Loucy (cell line): ENCODE measurements around the gene KHK.
A peak's percentile ranks its signal among the peaks of the same experiment; 100 is the strongest.

ENCODE experiments used
- H2AFZ ChIP-seq: fragments of 200-600 bp; sonication (generic); 2 replicates; pipeline ENCODE4 v1.6.0; 2016; ENCODE audit warnings: antibody characterized with exemption, mild to moderate bottlenecking, low read length, moderate library complexity
- H3F3A ChIP-seq: fragments of 200-600 bp; 2 replicates; pipeline ENCODE4 v1.6.0; 2016; ENCODE audit warnings: antibody characterized with exemption, low read depth, mild to moderate bottlenecking
- H3K27me3 ChIP-seq: fragments of 200-600 bp; sonication (generic); 2 replicates; pipeline ENCODE4 v1.6.1; 2014; ENCODE audit warnings: low read length, mild to moderate bottlenecking; ENCODE audit not compliant: insufficient read depth, poor library complexity, severe bottlenecking
- H3K36me3 ChIP-seq: fragments of 200-600 bp; sonication (generic); 2 replicates; pipeline ENCODE4 v1.6.1; 2016; ENCODE audit warnings: low read length; ENCODE audit not compliant: insufficient read depth
- H3K4me1 ChIP-seq: fragments of 200-600 bp; sonication (generic); 2 replicates; pipeline ENCODE4 v1.5.1; 2014; ENCODE audit warnings: low read length, mild to moderate bottlenecking; ENCODE audit not compliant: insufficient read depth, poor library complexity, severe bottlenecking
- H3K4me2 ChIP-seq: fragments of 200-600 bp; sonication (generic); 2 replicates; pipeline ENCODE4 v1.6.0; 2014; ENCODE audit warnings: antibody characterized with exemption, low read length, low read depth, mild to moderate bottlenecking; ENCODE audit not compliant: poor library complexity, severe bottlenecking
- H3K4me3 ChIP-seq: fragments of 200-600 bp; sonication (generic); 2 replicates; pipeline ENCODE4 v1.5.1; 2014; ENCODE audit warnings: low read length, mild to moderate bottlenecking, mixed read lengths; ENCODE audit not compliant: poor library complexity, severe bottlenecking
- H3K79me2 ChIP-seq: fragments of 200-600 bp; sonication (generic); 2 replicates; pipeline ENCODE4 v1.6.1; 2014; ENCODE audit warnings: low read length; ENCODE audit not compliant: insufficient read depth
- H3K9ac ChIP-seq: fragments of 200-600 bp; sonication (generic); 2 replicates; pipeline ENCODE4 v1.6.0; 2014; ENCODE audit warnings: mild to moderate bottlenecking, low read depth, low read length, moderate library complexity; ENCODE audit not compliant: poor library complexity, severe bottlenecking
- H3K9me2 ChIP-seq: fragments of 200-600 bp; sonication (generic); replicated peaks from 2 replicates; pipeline ENCODE4 v1.6.1; 2016; ENCODE audit warnings: low read depth, low read length, mixed read lengths
- H3K9me3 ChIP-seq: fragments of 200-600 bp; sonication (generic); 2 replicates; pipeline ENCODE4 v1.6.1; 2014; ENCODE audit warnings: mild to moderate bottlenecking, antibody characterized with exemption, low read length, low read depth; ENCODE audit not compliant: insufficient read depth
- H4K20me1 ChIP-seq: fragments of 200-600 bp; sonication (generic); 2 replicates; pipeline ENCODE4 v1.6.0; 2014; ENCODE audit warnings: antibody characterized with exemption, low read length, mild to moderate bottlenecking; ENCODE audit not compliant: insufficient read depth, poor library complexity, severe bottlenecking
- EZH2phosphoT487 ChIP-seq: fragments of 200-600 bp; IDR thresholded peaks from 2 replicates; pipeline ENCODE4 v1.6.1; 2018; ENCODE audit warnings: antibody characterized with exemption, mild to moderate bottlenecking, moderate library complexity, borderline replicate concordance
- TF ChIP-seq, protein P1 (sequence below): fragments of 200-600 bp; sonication (generic); conservative IDR thresholded peaks from 2 replicates; pipeline ENCODE4 v1.5.1; 2014; ENCODE audit warnings: mild to moderate bottlenecking, antibody characterized with exemption, low read length

KHK gene

DNA sequence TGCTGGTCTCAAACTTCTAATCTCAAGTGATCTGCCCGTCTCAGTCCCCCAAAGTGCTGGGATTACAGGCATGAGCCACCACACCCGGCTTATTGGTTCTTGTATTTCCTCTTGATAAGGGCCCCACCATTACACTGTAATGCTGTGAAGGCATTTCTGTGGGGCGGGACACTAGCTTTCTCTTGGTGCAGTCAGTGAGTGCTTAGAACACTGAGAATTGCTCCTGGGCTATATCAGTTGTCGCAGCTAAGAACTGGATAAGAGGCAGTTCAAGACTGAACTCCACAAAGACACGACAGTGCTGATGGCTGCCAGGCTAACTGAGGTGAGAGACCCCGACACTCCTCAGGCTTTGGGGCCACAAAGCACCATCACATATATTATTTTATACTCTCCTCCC is 2.1 kb downstream of the KHK start:
- Histone ChIP-seq H3K9me2 (no peaks in the 10 kb centered on the region), H3F3A (no peaks in the 10 kb centered on the region), H3K4me1 (peaks cover 35% of the 10 kb centered on the region), H2AFZ (no peak overlapping the region), H3K4me3 (no peak overlapping the region), H3K9me3 (no peaks in the 10 kb centered on the region), H3K27me3 (no peaks in the 10 kb centered on the region), H3K36me3 (no peaks in the 10 kb centered on the region), H3K4me2 (peak overlapping the region; percentile 92), H4K20me1 (no peaks in the 10 kb centered on the region), H3K9ac (no peak overlapping the region), H3K79me2 (peaks cover 8% of the 10 kb centered on the region; the same call in 1 of the 2 replicates)
- TF ChIP-seq EZH2phosphoT487 = no peak
- TF ChIP-seq, protein P1, sequence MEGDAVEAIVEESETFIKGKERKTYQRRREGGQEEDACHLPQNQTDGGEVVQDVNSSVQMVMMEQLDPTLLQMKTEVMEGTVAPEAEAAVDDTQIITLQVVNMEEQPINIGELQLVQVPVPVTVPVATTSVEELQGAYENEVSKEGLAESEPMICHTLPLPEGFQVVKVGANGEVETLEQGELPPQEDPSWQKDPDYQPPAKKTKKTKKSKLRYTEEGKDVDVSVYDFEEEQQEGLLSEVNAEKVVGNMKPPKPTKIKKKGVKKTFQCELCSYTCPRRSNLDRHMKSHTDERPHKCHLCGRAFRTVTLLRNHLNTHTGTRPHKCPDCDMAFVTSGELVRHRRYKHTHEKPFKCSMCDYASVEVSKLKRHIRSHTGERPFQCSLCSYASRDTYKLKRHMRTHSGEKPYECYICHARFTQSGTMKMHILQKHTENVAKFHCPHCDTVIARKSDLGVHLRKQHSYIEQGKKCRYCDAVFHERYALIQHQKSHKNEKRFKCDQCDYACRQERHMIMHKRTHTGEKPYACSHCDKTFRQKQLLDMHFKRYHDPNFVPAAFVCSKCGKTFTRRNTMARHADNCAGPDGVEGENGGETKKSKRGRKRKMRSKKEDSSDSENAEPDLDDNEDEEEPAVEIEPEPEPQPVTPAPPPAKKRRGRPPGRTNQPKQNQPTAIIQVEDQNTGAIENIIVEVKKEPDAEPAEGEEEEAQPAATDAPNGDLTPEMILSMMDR = no peak

DNA sequence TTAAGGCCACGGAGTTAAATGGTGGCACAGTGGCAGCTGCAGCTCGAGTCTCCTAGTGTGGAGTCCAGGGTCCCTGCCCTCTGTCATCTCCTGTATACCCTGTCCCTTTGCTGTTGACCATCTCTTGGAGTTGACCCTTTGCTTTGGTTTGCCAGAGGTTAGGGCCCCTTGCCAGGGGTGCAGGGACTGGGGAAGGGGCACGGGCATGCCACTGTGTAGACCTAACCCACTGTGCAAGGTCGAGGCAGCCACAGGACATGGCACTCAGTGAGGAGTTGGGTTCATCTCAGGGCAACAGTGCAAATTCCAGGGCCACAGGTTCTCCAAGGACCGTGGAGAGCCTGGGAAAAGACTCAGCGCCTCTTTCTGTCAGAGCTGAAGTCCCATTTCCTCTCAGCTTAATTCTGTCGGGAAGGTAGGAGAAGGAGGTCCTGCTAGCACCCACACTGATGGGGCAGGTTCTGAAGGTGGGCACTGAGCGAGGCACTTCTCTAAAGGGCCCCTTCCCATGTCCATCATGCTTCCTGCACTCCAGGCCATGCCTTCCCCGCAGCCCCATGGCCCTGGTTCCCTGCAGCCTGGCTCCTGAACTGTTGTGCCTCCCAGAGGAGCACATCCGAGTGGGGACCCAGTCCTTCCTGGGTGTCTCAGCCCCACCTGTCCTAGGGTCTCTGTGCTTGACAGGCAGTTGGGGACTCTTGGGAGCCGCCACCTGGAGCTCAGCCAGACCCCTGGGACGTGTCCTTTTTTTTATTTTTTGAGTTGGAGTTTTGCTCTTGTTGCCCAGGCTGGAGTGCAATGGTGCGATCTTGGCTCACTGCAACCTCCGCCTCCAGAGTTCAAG is 2.8 kb downstream of the KHK start:
- Histone ChIP-seq H4K20me1 (no peaks in the 10 kb centered on the region), H3K9ac (no peak overlapping the region), H3K27me3 (no peaks in the 10 kb centered on the region), H3K4me3 (no peak overlapping the region), H3K79me2 (peaks cover 4% of the 10 kb centered on the region; the same call in 1 of the 2 replicates), H3K4me2 (peak overlapping the region; percentile 3), H2AFZ (no peak overlapping the region), H3K36me3 (no peaks in the 10 kb centered on the region), H3K4me1 (peaks cover 30% of the 10 kb centered on the region), H3K9me3 (no peaks in the 10 kb centered on the region), H3F3A (no peaks in the 10 kb centered on the region), H3K9me2 (no peaks in the 10 kb centered on the region)
- TF ChIP-seq EZH2phosphoT487 = no peak
- TF ChIP-seq, protein P1 = no peak

- Histone ChIP-seq H3F3A (no peaks in the 10 kb centered on the region), H3K27me3 (no peaks in the 10 kb centered on the region), H3K4me1 (peaks cover 12% of the 10 kb centered on the region), H2AFZ (no peak overlapping the region), H4K20me1 (no peaks in the 10 kb centered on the region), H3K36me3 (no peaks in the 10 kb centered on the region), H3K9me3 (no peaks in the 10 kb centered on the region), H3K4me2 (no peak overlapping the region), H3K9ac (no peak overlapping the region), H3K9me2 (no peaks in the 10 kb centered on the region), H3K79me2 (no peaks in the 10 kb centered on the region), H3K4me3 (no peak overlapping the region)
- TF ChIP-seq EZH2phosphoT487 = no peak
These were observed 5.4 kb downstream of the KHK start for GRCh38 chr2:27091746-27092695.
